Measurements from ENCODE around the gene AUH. TPM values are rescaled to one million over a fixed set of nuclear protein-coding genes. Genes with fewer than 3 reads are reported as not detected.

Gene AUH
- polyA plus RNA-seq, 1 donor from 2014 or later: 42.6 TPM

DNA sequence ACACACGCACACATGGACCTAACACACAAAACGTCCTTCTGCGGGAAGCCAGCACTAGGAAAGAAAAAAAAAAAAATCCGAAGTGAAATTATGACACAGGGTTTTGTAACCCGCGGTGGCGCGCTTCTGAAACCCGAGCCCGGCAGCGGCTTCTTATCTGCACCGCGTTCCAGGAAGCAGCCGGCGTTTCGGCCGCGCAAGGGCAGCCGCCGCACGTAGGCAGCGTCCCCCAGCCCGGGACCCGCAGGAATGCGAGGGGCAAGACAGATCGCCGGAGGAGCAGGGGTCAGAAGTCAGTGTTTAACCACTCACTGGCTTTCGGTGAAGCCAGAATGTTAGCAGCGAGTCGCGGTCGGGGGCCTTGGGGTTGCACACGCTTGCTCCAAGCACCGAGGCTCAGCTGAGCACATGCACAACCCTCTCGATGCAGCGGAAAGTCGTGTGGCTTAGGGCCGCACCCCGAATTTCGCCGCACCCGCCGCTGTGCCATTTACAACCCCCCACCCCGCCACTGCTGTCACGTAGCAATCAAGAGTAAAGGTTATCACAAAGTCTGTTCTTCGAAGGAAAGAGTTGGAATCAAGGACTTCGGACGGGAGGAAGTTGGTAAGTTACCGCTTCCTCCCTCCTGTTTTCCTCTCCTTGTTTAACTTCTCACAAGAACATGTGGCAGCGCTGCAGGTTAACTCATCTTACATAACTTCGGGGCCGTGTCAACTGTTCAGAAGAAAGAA, 167.9 kb downstream of the AUH start:
- Histone ChIP-seq H3K4me3 (ENCODE audit: low read length) (peak overlapping the region; percentile 69), H3K9ac (ENCODE audit: low read length) (peak overlapping the region; percentile 49), H3K36me3 (ENCODE audit: insufficient read depth, low read length) (no peaks in the 10 kb centered on the region), H2AFZ (ENCODE audit: low read depth, low read length) (no peak overlapping the region), H3K79me2 (replicated peaks; ENCODE audit: insufficient read depth, low read length) (no peaks in the 10 kb centered on the region), H3K9me2 (ENCODE audit: insufficient read depth, low read length) (no peaks in the 10 kb centered on the region), H3K9me3 (ENCODE audit: low read length) (no peaks in the 10 kb centered on the region), H3K27me3 (ENCODE audit: insufficient read depth, low read depth, low read length) (peaks cover 20% of the 10 kb centered on the region), H3K27ac (ENCODE audit: low read length) (no peak overlapping the region), H4K20me1 (ENCODE audit: insufficient read depth) (no peaks in the 10 kb centered on the region), H3K4me2 (ENCODE audit: low read length) (peak overlapping the region; percentile 69), H3F3A (ENCODE audit: insufficient read depth, low read length, poor library complexity, severe bottlenecking) (peaks cover 3% of the 10 kb centered on the region)
- TF ChIP-seq TAF1 (IDR thresholded peaks at IDR 0.05; ENCODE audit: low read depth) (no peak), POLR2AphosphoS5 (IDR thresholded peaks at IDR 0.05) (no peak), EZH2 (IDR thresholded peaks at IDR 0.05; ENCODE audit: borderline replicate concordance, insufficient read depth, low read length, poor library complexity, severe bottlenecking) (no peak), MXI1 (conservative IDR thresholded peaks at IDR 0.05; ENCODE audit: poor library complexity, severe bottlenecking) (peak; percentile 31), SMC3 (conservative IDR thresholded peaks at IDR 0.05; ENCODE audit: poor library complexity) (peak; percentile 28)
- TF ChIP-seq, protein P1, sequence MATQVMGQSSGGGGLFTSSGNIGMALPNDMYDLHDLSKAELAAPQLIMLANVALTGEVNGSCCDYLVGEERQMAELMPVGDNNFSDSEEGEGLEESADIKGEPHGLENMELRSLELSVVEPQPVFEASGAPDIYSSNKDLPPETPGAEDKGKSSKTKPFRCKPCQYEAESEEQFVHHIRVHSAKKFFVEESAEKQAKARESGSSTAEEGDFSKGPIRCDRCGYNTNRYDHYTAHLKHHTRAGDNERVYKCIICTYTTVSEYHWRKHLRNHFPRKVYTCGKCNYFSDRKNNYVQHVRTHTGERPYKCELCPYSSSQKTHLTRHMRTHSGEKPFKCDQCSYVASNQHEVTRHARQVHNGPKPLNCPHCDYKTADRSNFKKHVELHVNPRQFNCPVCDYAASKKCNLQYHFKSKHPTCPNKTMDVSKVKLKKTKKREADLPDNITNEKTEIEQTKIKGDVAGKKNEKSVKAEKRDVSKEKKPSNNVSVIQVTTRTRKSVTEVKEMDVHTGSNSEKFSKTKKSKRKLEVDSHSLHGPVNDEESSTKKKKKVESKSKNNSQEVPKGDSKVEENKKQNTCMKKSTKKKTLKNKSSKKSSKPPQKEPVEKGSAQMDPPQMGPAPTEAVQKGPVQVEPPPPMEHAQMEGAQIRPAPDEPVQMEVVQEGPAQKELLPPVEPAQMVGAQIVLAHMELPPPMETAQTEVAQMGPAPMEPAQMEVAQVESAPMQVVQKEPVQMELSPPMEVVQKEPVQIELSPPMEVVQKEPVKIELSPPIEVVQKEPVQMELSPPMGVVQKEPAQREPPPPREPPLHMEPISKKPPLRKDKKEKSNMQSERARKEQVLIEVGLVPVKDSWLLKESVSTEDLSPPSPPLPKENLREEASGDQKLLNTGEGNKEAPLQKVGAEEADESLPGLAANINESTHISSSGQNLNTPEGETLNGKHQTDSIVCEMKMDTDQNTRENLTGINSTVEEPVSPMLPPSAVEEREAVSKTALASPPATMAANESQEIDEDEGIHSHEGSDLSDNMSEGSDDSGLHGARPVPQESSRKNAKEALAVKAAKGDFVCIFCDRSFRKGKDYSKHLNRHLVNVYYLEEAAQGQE (IDR thresholded peaks at IDR 0.05; ENCODE audit: borderline replicate concordance): no peak
- TF ChIP-seq, protein P2, sequence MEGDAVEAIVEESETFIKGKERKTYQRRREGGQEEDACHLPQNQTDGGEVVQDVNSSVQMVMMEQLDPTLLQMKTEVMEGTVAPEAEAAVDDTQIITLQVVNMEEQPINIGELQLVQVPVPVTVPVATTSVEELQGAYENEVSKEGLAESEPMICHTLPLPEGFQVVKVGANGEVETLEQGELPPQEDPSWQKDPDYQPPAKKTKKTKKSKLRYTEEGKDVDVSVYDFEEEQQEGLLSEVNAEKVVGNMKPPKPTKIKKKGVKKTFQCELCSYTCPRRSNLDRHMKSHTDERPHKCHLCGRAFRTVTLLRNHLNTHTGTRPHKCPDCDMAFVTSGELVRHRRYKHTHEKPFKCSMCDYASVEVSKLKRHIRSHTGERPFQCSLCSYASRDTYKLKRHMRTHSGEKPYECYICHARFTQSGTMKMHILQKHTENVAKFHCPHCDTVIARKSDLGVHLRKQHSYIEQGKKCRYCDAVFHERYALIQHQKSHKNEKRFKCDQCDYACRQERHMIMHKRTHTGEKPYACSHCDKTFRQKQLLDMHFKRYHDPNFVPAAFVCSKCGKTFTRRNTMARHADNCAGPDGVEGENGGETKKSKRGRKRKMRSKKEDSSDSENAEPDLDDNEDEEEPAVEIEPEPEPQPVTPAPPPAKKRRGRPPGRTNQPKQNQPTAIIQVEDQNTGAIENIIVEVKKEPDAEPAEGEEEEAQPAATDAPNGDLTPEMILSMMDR (IDR thresholded peaks at IDR 0.05; ENCODE audit: poor library complexity, severe bottlenecking): no peak

DNA sequence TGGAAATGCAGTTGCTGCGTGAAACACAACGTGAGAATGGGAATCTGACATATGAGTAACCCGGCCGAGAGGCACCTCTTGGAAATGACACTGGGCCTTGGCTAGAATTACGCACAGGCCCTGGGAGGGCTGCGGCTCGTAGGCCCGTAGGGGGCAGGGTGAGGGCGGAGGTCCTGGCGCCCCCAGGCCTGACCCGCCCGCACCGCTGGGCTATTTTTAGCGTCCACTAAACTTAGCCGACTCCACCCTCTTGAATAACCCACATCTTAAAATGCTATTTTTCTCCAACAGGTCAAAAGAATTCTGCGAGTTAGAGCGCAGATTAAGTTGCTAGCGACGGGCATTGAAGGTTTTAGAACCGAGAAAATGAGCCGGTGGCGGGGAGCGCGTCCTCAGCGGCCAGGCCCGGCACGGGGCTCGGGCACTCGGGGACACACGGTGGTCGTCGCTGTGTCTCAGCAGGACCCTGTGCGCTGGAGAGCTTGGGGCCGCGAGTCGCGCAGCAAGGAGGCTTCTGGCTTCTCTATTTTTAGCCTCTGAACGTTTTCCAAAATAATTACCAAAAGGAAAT, 168.5 kb downstream of the AUH start:
- H3K4me2 ChIP-seq (ENCODE audit: low read length): peak overlapping the region; percentile 69
- H4K20me1 ChIP-seq (ENCODE audit: insufficient read depth): no peaks in the 10 kb centered on the region
- H3F3A ChIP-seq (ENCODE audit: insufficient read depth, low read length, poor library complexity, severe bottlenecking): peaks cover 3% of the 10 kb centered on the region
- H3K27ac ChIP-seq (ENCODE audit: low read length): no peak overlapping the region
- H3K4me3 ChIP-seq (ENCODE audit: low read length): peak overlapping the region; percentile 69
- TF ChIP-seq, protein P2 (IDR thresholded peaks at IDR 0.05; ENCODE audit: poor library complexity, severe bottlenecking): no peak
- TF ChIP-seq EP300 (conservative IDR thresholded peaks at IDR 0.05; ENCODE audit: poor library complexity, severe bottlenecking): no peak
- no peak for TF ChIP-seq EZH2 (IDR thresholded peaks at IDR 0.05; ENCODE audit: borderline replicate concordance, insufficient read depth, low read length, poor library complexity, severe bottlenecking)
- TF ChIP-seq POLR2AphosphoS5 (IDR thresholded peaks at IDR 0.05): no peak
- peaks cover 20% of the 10 kb centered on the region for H3K27me3 ChIP-seq (ENCODE audit: insufficient read depth, low read depth, low read length)
- H3K9me3 ChIP-seq (ENCODE audit: low read length): no peaks in the 10 kb centered on the region
- peak overlapping the region; percentile 49 for H3K9ac ChIP-seq (ENCODE audit: low read length)
- no peaks in the 10 kb centered on the region for H3K79me2 ChIP-seq (replicated peaks; ENCODE audit: insufficient read depth, low read length)
- H3K9me2 ChIP-seq (ENCODE audit: insufficient read depth, low read length): no peaks in the 10 kb centered on the region
- no peak overlapping the region for H2AFZ ChIP-seq (ENCODE audit: low read depth, low read length)
- H3K36me3 ChIP-seq (ENCODE audit: insufficient read depth, low read length): no peaks in the 10 kb centered on the region
